HG03558 (cell line): ENCODE results near the gene DMXL1.
"Not testable (repeated sequence)": the region's sequence is repeated elsewhere in the genome, so short reads cannot be mapped to it uniquely, and the experiment has no call there.

ENCODE experiments used
- ATAC-seq: cut with Tn5 transposase; IDR thresholded peaks from one replicate; pipeline ENCODE4 v1.9.1; 2021; ENCODE audit warnings: moderate number of reproducible peaks; ENCODE audit not compliant: unreplicated experiment; ENCODE audit errors: extremely low read depth

DMXL1 gene

GRCh38 chr5:119187776-119188529, 117.1 kb downstream of the DMXL1 start:
- no peak for ATAC-seq

GRCh38 chr5:119190470-119191095, 119.7 kb downstream of the DMXL1 start:
- no peak for ATAC-seq

GRCh38 chr5:119191944-119192343, 121.1 kb downstream of the DMXL1 start:
- ATAC-seq, result no peak

DNA sequence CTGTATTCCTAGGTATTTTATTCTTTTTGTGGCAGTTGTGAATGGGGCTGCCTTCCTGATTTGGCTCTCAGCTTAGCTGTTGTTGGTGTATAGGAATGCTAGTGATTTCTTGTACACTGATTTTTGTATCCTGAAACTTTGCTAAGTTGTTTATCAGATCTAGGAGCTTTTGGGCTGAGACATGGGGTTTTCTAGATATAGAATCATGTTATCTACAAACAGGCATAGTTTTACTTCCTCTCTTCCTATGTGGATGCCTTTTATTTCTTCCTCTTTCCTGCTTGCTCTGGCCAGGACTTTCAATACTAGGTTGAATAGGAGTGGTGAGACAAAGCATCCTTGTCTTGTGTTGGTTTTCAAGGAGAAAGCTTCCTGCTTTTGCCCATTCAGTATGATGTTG, 129.9 kb downstream of the DMXL1 start:
- ATAC-seq, result no peak

DNA sequence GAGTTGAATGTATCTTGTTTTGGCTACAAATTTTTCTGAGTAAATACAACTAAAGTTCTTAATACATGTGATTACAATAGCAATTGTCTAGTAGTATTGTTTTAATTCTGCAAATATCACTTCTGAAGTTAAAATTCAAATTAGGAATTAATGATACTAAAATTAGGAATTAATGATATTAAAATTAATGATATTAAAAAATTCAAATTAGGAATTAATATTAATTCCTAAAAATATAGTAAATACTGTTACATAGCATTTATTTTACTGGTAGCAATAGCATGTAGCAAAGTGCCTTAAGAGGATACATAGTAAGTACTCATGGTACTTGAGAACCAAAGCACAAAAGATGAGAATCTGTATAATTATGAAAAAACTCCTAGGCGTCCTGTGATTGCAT, 136.2 kb downstream of the DMXL1 start:
- ATAC-seq, result no peak

- no peak for ATAC-seq
These were observed 141.1 kb downstream of the DMXL1 start for GRCh38 chr5:119212026-119212425.

- ATAC-seq, result no peak
These were observed 141.8 kb downstream of the DMXL1 start for GRCh38 chr5:119212676-119213075.

- ATAC-seq, result no peak
These were observed 146.3 kb downstream of the DMXL1 start for GRCh38 chr5:119217183-119217582.

GRCh38 chr5:119218830-119219782, 148.2 kb downstream of the DMXL1 start:
- ATAC-seq, result no peak

DNA sequence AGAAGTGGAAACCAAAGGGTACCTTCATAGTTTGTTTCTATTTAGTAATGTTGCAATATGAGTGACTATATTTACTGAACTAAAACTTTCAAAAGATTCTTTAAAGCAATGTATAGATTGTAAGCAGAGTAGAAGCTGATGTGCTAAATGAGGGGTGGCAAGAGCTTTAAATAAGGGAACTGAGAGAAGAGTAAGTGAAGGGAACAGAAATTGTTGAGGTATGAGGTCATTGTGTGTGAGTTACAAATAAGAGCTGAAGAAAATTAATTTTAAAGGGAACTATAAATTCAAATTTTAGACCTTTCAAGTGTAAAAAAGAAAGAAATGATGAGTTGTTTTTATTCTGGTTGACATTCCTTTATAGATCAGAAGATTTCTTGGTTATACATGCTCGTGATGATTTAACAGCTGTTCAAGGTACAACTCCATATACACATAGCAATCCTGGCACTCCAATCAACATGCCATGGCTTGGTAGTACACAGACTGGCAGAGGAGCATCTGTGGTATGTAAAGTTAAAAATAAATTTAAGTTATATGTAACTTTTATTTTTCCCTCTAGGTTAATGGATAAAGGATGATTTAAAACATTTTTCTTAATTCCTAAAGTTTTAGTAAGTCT, 149.8 kb downstream of the DMXL1 start:
- peak; percentile 73 for ATAC-seq

GRCh38 chr5:119221330-119221729, 150.4 kb downstream of the DMXL1 start:
- ATAC-seq, result no peak

DNA sequence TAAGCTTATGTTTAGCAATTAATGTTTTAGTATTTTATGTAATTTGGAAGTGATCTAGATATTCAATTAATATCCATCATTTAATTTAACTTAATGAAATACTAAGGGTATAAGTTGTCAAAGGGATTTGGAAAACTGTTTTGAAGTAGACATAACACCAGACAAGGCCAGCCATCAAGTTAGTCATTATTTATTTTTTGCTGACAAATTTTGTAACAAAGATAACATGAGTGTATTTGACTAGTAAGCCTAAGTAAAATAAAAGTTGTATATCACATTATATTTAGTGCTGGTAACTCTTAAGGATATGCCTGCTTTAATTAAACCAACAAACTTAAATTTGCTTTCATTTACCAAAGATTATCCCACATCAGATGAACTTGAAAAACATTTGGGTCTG, 159.1 kb downstream of the DMXL1 start:
- no peak for ATAC-seq

- ATAC-seq, result no peak
These were observed 167.6 kb downstream of the DMXL1 start for GRCh38 chr5:119238265-119239118.

GRCh38 chr5:119239119-119239417, 168.2 kb downstream of the DMXL1 start:
- ATAC-seq, result no peak

DNA sequence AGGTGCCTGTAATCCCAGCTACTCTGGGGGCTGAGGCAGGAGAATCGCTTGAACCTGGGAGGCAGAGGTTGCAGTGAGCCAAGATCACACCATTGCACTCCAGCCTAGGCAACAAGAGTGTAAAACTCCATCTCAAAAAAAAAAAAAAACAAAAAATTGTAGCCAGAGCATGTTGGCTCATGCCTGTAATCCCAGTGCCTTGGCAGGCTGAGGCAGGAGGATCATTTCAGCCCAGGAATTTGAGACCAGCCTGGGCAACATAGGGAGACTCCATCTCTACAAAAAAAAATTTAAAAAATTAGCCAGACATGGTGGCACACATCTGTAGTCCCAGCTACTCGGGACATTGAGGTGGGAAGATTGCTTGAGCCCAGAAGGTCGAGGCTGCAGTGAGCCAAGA, 168.9 kb downstream of the DMXL1 start:
- ATAC-seq, result not testable (repeated sequence)

GRCh38 chr5:119243888-119244287, 173.0 kb downstream of the DMXL1 start:
- ATAC-seq, result no peak

GRCh38 chr5:119250946-119251901, 180.3 kb downstream of the DMXL1 start:
- no peak for ATAC-seq

DNA sequence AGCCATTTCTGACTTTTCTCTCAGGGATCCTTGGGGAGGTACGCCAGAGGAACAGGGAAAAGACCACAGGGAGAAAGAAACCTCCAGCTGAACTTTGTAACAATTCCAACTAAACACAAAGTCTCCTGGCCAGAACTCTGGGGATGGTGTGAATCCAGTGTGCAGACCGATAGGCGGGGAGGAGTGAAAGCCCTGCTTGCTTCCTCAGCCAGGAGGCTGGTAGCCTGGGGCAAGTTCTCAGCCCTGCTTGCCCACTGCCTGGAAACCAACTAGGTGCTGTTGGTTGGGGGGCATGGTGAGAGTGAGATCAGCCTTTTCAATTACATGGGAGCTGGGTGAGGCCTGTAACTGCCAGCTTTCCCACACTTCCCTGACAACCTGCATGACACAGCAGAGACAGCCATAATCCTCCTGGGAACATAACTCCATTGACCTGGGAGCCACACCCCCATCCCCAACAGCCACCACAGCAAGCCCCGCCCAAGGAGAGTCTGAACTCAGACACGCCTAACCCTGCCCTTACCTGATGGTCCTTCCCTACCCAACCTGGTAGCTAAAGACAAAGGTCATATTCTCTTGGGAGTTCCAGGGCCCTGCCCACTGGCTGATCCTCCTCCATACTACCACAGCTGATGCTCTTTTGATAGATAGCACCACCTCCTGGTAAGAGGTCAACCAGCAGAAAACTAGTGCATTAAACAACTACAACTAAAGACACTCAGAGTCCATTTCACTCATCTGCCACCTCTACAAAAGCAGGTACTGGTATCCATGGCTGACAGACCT, 184.9 kb downstream of the DMXL1 start:
- no peak for ATAC-seq
